HG03095 (cell line): ENCODE measurements around the gene NUTM1.
A peak's percentile ranks its signal among the peaks of the same experiment; 100 is the strongest.

Source experiments
- ATAC-seq: cut with Tn5 transposase; IDR thresholded peaks from one replicate; pipeline ENCODE4 v1.9.1; 2021; ENCODE audit warnings: moderate library complexity; ENCODE audit not compliant: unreplicated experiment

Gene NUTM1, protein sequence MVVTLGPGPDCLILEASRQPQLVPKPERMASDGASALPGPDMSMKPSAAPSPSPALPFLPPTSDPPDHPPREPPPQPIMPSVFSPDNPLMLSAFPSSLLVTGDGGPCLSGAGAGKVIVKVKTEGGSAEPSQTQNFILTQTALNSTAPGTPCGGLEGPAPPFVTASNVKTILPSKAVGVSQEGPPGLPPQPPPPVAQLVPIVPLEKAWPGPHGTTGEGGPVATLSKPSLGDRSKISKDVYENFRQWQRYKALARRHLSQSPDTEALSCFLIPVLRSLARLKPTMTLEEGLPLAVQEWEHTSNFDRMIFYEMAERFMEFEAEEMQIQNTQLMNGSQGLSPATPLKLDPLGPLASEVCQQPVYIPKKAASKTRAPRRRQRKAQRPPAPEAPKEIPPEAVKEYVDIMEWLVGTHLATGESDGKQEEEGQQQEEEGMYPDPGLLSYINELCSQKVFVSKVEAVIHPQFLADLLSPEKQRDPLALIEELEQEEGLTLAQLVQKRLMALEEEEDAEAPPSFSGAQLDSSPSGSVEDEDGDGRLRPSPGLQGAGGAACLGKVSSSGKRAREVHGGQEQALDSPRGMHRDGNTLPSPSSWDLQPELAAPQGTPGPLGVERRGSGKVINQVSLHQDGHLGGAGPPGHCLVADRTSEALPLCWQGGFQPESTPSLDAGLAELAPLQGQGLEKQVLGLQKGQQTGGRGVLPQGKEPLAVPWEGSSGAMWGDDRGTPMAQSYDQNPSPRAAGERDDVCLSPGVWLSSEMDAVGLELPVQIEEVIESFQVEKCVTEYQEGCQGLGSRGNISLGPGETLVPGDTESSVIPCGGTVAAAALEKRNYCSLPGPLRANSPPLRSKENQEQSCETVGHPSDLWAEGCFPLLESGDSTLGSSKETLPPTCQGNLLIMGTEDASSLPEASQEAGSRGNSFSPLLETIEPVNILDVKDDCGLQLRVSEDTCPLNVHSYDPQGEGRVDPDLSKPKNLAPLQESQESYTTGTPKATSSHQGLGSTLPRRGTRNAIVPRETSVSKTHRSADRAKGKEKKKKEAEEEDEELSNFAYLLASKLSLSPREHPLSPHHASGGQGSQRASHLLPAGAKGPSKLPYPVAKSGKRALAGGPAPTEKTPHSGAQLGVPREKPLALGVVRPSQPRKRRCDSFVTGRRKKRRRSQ

GRCh38 chr15:34342737-34343575, at the start of gene NUTM1, which contains the start of gene NOP10:
NUTM1 (plus strand) TSS chr15:34343315; CDS start chr15:34343697, 382 bp downstream.
NOP10 (minus strand) TSS chr15:34343136; CDS start chr15:34343073, 63 bp downstream.
- peak; percentile 85 for ATAC-seq

- ATAC-seq, result no peak
Observed at GRCh38 chr15:34297059-34297458, 46.1 kb upstream of the NUTM1 start.

GRCh38 chr15:34301058-34301457, 42.1 kb upstream of the NUTM1 start:
- no peak for ATAC-seq

GRCh38 chr15:34304613-34305012, 38.5 kb upstream of the NUTM1 start:
- no peak for ATAC-seq

- no peak for ATAC-seq
Observed at GRCh38 chr15:34311563-34311962, 31.6 kb upstream of the NUTM1 start.

DNA sequence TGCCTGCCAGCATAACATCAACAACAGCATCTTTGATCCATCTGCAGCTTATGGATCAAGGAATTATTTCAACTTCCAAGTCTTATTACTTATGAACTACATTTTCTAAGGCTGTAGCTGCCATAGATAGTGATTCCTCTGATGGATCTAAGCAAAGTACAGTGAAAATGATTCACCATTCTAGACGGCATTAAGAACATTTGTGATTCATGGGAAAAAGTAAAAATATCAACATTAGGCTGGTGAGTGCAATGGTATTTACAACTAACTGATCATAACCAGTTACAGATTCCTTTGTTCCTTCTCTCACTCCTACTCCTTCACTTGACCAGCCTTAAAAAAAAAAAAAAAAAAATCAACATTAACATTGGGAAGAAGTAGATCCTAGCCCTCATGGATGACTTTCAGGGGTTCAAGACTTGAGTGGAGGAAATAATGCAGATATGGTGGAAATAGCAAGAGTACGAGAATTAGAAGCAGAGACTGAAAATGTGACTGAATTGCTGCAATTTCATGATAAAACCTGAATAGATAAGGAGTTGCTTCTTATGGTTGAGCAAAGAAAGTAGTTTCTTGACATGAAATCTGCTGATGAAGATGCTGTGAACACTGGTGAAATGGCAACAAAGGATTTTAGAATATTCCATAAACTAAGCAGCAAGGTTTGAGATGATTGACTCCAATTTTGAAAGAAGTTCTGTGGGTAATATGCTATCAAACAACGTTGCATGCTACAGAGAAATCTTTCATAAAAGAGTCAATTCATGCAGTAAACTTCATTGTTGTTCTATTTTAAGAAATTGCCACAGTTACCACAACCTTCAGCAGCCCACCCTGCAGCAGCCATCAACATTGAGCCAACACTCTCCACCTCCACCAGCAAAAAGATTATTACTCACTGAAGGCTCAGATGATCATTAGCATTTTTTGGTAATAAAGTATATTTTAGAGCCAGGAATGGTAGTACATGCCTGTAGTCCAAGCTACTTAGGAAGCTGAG, 28.3 kb upstream of the NUTM1 start:
- ATAC-seq, result no peak

DNA sequence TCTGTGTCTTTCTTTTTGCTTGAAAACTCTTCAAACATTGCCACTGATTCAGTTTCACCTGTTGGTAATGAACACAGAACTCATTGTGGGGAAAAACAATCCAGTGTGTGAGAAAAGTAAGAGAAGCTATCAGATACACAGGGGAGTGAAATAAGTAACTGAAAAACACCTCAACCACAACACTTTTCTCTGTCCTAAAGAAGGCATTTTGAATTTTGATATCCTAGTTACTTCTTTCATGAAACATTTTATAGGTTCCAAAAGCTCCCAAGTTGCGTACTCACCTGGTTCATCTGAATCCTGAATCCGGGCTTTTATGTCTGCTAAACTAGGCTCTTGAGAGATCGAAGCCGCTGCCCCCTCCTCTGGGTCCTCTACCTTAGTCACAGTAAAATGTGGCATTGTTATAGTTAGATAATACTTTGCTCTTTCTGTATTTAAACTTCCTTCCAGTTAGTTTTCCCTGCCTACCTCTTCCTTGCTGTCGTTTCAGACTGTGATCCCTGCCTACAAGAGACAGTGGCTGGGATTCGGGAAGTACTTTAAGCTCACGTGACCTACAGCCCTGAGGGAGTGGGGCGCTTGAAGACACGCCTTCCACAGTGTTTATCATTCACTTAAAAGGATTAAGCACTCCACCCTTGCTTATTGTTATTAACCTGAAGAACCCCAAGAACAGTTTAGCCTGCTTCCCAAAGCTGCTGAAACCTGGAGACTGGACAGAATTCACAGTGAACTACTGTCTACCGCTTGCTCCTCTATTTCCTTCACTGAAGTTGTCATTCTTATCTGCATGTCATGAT, 24.6 kb upstream of the NUTM1 start:
- ATAC-seq, result no peak

DNA sequence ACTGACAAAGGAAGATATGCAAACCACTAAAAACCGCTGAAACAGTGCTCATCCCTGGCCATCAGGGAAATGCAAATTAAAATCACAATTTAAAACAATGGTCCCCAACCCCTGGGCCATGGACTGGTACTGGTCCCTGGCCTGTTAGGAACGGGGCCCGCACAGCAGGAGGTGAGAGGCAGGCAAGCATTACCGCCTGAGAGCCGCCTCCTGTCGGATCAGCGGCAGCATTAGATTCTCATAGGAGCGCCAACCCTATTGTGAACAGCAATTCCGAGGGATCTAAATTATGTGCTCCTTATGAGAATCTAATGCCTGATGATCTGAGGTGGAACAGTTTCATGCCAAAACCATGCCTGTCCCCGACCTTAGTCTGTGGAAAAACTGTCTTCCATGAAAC, 19.9 kb upstream of the NUTM1 start:
- no peak for ATAC-seq

DNA sequence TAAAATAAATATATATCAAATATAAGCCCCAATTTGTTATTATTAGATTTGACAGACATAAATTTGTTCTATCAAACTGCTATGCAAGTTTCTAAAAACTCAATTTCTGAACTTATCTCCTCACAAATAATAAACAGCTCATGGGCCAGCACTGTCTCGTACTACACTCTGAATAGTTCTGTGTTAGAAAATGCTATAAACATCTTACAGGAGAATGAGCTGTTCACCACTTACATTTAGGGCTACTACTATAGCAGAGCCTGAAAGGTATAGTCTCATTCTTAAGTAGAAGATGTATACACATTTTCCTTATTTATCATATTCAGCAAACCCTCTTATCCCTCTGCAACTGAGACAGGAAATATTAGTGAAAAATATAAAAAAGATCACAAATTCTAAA, 18.2 kb upstream of the NUTM1 start:
- ATAC-seq, result no peak

DNA sequence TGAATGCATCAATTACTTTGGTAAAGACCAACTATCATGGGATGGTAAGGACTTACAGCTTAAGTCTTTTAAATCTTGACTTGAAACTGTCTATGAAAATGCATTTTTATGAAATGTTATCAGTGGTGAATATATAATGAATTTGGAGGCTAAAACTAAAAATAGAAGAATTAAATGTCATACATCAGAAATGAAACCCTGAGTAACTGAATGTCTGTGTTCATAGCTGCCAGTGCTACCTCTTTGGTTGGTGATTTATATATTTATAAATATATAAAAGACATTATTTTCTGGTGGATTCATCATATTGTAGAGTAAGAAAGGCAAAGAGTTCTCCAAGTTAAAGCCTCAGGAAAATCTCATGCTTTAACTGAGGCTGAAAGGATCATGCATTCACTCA, 17.7 kb upstream of the NUTM1 start:
- no peak for ATAC-seq

DNA sequence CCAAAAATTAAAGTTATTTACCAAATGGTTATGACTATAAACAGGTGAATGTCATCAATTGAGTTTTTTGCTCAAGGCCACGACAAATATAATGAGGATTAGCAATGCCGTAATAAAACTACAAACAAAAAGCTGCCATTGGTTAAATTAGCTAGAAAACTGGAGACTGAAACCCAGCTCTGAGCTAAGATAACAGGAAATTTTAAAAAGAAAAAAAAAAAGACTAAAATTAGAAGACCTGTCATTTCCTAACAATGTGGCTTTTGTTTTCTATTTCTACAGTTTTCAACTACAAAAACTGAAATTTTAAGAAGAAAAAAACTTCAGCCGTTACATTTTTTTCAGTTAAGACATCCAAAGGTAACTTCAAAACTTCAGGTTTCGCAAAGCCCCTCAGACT, 15.2 kb upstream of the NUTM1 start:
- ATAC-seq, result no peak

GRCh38 chr15:34329006-34329405, 14.1 kb upstream of the NUTM1 start:
- ATAC-seq, result no peak

- no peak for ATAC-seq
Observed at GRCh38 chr15:34330279-34330678, 12.8 kb upstream of the NUTM1 start.

DNA sequence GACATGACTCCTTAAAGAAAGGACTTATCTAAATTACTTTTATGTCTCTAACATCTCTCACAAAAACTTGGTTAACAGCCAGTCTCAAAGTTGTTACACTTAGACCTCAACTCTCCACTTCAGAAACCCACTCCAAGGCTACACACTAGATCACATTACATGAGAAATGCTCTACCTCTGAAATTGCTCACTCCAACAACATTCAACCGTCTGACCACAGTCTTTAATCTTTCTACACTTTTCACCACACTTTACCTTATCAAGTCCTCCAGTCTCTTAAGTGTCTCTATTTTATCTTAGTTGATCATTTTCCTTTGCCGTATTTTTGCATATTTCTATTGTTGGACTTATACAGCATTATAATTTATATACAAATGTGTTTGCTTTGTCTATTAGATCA, 11.3 kb upstream of the NUTM1 start:
- ATAC-seq, result no peak

DNA sequence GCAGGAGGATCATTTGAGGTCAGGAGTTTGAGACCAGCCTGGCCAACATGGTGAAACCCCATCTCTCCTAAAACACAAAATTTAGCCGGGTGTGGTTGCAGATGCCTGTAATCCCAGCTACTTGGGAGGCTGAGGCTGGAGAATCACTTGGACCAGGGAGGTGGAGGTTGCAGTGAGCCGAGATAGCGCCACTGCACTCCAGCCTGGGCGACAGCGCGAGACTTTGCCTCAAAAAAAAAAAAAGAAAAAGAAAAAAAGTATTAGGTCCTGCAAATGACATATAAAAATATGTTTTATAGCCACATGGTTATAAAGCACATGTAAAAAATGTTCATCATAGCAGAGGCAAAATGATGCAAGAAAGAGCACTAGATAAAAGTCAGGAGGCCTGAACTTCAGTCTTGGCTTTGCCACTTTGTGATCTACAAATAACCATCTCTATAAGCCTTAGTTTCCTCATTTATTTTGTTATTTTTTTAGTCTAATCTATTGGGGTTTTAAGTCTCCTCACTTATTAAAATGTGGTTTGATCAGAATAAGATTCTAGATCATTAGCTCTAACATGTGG, 10.5 kb upstream of the NUTM1 start:
- no peak for ATAC-seq

- ATAC-seq, result no peak
Observed at GRCh38 chr15:34334672-34335071, 8.4 kb upstream of the NUTM1 start.

DNA sequence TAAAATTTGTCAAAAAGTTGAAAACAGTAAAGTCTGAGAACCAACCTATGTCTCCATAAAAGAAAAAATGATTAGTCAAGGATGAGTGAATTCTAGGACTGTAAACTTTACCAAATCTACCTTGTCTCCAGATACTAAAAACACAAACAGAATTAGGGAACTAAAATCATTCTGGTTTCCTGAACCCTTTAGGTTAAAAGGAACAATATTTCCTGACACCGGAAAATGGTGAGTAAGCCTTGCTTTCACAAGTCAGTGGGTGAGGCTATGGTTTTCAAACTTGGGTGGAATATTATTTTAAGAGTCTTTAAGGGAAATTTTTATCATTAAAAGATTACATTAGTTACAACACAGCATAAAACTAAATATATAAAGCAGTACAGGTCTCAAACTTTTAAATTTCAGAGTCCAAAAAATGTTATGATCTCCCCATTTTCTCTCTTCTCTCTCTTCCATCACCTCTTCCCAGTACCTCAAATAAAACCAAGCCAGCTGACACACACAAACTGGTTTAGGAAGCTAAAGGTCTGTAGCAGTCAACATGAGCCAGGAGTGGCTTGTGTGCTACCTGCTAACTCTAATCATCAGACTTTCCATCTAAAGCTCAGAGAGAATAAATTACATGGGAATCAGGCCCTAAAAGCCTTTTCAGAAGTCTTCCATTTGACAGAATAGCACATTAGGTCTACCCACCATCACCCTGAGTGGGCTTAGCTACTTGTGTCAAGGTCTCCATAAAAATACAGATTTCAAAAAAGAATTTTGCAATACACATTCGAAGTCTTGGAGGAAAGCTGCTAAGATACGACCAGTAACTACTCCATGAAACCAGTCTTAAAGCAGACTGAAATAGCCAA, 7.7 kb upstream of the NUTM1 start:
- ATAC-seq, result no peak
